Vagina (tissue), 2 donors: ENCODE results near the gene MRPS31. TPM values are rescaled to one million over a fixed set of nuclear protein-coding genes. Genes with fewer than 3 reads are reported as not detected.
A peak's percentile ranks its signal among the peaks of the same experiment; 100 is the strongest.

Experiments used
- DNase-seq, 2 donors: peaks; one replicate each; pipeline ENCODE4 v3.0.0-alpha.2; 2017; ENCODE audit errors: extremely low spot score in 2 of 2
- H3K27ac ChIP-seq: fragments of 200-600 bp; sonication (generic); one replicate; pipeline ENCODE4 v1.5.1; 2019
- H3K27me3 ChIP-seq: fragments of 200-600 bp; sonication (generic); one replicate; pipeline ENCODE4 v1.5.1; 2019
- H3K36me3 ChIP-seq, 2 donors: fragments of 200-600 bp; sonication (generic); one replicate each; pipeline ENCODE4 v1.5.1; 2017 to 2019
- H3K4me1 ChIP-seq: fragments of 200-600 bp; sonication (generic); one replicate; pipeline ENCODE4 v1.5.1; 2019
- H3K4me3 ChIP-seq, 2 donors: fragments of 200-600 bp; sonication (generic); 1 replicate in 1 of 2; 2 replicates in 1 of 2; pipeline ENCODE4 v1.5.1; 2016 to 2019
- H3K9me3 ChIP-seq: fragments of 200-600 bp; sonication (generic); one replicate; pipeline ENCODE4 v1.5.1; 2019
- POLR2A ChIP-seq, 2 donors: fragments of 450-650 bp; IDR thresholded peaks; one replicate each; pipeline ENCODE4 v1.6.1; 2017; ENCODE audit warnings: antibody characterized with exemption in 2 of 2, mild to moderate bottlenecking in 2 of 2, moderate library complexity in 2 of 2
- POLR2AphosphoS5 ChIP-seq, 2 donors: sonication (generic); formaldehyde crosslinking; IDR thresholded peaks; one replicate each; pipeline ENCODE4 v1.9.0; 2017; ENCODE audit warnings: antibody characterized with exemption in 2 of 2, mild to moderate bottlenecking in 2 of 2, low read depth in 1 of 2; ENCODE audit not compliant: insufficient read depth in 1 of 2
- intact Hi-C: fragments of 100-400 bp; cut with DNase I; formaldehyde crosslinking; loops from one replicate; pipeline ENCODE4 v1.15.1; 2023
- total RNA-seq: library from RNA; depleted of rRNA; stranded (reverse); fragments of >200 nt; gene quantifications from one replicate; pipeline ENCODE4 v1.2.3, GENCODE V29; 2016
- TF ChIP-seq, protein P1 (sequence below), 3 experiments: fragments of 450-650 bp in 2 of 3; fragments of 200-600 bp in 1 of 3; sonication (generic) in 1 of 3; IDR thresholded peaks; one replicate each; pipeline ENCODE4 v1.5.1; 2017 to 2019; ENCODE audit warnings: antibody characterized with exemption in 3 of 3, mild to moderate bottlenecking in 2 of 3, moderate library complexity in 2 of 3

The MRPS31 gene
- total RNA-seq, 1 donor from 2014 or later: 17.9 TPM

DNA sequence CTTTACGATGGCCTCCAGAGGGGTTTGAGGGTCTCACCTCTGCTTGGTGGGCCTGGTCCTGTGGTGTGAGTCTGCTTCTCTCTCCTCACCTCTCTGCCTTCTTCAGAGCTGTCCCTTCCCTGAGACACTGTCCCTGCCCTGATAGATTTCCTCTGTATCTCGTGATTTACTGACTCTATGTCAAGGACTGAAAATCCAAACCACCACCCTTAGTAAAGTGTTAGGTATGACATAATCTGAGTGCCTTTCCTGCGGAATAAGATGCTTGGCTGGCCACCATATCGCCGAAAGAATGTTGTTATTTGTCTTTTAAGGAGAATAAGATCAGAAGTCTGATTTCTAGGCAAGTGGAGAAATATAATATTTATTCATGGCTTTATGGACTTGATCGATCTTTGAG is 25.7 kb upstream of the MRPS31 start:
- H3K4me3 ChIP-seq: no peak overlapping the region
- DNase-seq: no peak
- no peak overlapping the region for H3K27ac ChIP-seq
- no peaks in the 10 kb centered on the region for H3K9me3 ChIP-seq
- H3K4me1 ChIP-seq: no peaks in the 10 kb centered on the region
- H3K27me3 ChIP-seq: no peaks in the 10 kb centered on the region
- H3K36me3 ChIP-seq: peaks cover 0 to 18% of the 10 kb centered on the region in 2 donors
- TF ChIP-seq, protein P1, sequence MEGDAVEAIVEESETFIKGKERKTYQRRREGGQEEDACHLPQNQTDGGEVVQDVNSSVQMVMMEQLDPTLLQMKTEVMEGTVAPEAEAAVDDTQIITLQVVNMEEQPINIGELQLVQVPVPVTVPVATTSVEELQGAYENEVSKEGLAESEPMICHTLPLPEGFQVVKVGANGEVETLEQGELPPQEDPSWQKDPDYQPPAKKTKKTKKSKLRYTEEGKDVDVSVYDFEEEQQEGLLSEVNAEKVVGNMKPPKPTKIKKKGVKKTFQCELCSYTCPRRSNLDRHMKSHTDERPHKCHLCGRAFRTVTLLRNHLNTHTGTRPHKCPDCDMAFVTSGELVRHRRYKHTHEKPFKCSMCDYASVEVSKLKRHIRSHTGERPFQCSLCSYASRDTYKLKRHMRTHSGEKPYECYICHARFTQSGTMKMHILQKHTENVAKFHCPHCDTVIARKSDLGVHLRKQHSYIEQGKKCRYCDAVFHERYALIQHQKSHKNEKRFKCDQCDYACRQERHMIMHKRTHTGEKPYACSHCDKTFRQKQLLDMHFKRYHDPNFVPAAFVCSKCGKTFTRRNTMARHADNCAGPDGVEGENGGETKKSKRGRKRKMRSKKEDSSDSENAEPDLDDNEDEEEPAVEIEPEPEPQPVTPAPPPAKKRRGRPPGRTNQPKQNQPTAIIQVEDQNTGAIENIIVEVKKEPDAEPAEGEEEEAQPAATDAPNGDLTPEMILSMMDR (IDR thresholded peaks at IDR 0.05): no peak
- TF ChIP-seq POLR2AphosphoS5 (IDR thresholded peaks at IDR 0.05; ENCODE audit: insufficient read depth in 1 of 2, low read depth in 1 of 2) (no peak), POLR2A (IDR thresholded peaks at IDR 0.05) (no peak)
- intact Hi-C loops: no loop called here

GRCh38 chr13:40794414-40795368 is 23.7 kb upstream of the MRPS31 start:
- Histone ChIP-seq H3K36me3 (peaks cover 0 to 12% of the 10 kb centered on the region in 2 donors), H3K4me3 (no peak overlapping the region), H3K27ac (no peak overlapping the region), H3K4me1 (peaks cover 9% of the 10 kb centered on the region), H3K9me3 (no peaks in the 10 kb centered on the region), H3K27me3 (no peaks in the 10 kb centered on the region)
- peak in 1 of 2 donors; percentile 71 for DNase-seq
- intact Hi-C loops: no loop called here
- TF ChIP-seq, protein P1 (IDR thresholded peaks at IDR 0.05): no peak
- TF ChIP-seq POLR2A (IDR thresholded peaks at IDR 0.05) (no peak), POLR2AphosphoS5 (IDR thresholded peaks at IDR 0.05; ENCODE audit: insufficient read depth in 1 of 2, low read depth in 1 of 2) (no peak)

DNA sequence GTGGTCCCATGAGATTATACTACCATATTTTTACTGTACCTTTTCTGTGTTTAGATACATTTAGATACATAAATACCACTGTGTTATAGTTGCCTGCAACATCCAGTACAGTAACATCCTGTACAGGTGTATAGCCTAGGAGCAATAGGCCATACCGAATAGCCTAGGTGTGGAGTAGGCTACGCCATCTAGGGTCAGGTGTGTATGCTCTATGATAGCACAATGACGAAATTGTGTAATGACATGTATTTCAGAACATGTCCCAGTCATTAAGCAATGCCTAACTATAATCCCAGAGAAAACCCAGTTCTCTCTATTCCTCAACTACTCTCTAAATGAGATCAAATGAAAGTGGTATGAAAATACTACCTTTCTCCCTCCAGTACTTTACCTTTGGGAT is 22.3 kb upstream of the MRPS31 start:
- Histone ChIP-seq H3K36me3 (peaks cover 0 to 12% of the 10 kb centered on the region in 2 donors), H3K27ac (no peak overlapping the region), H3K27me3 (no peaks in the 10 kb centered on the region), H3K4me3 (no peak overlapping the region), H3K4me1 (peaks cover 13% of the 10 kb centered on the region), H3K9me3 (no peaks in the 10 kb centered on the region)
- intact Hi-C loops: no loop called here
- no peak for DNase-seq
- TF ChIP-seq POLR2A (IDR thresholded peaks at IDR 0.05) (no peak), POLR2AphosphoS5 (IDR thresholded peaks at IDR 0.05; ENCODE audit: insufficient read depth in 1 of 2, low read depth in 1 of 2) (no peak)
- TF ChIP-seq, protein P1 (IDR thresholded peaks at IDR 0.05): no peak

GRCh38 chr13:40792284-40793051 is 21.5 kb upstream of the MRPS31 start:
- DNase-seq: no peak
- no peak overlapping the region for H3K27ac ChIP-seq
- TF ChIP-seq POLR2A (IDR thresholded peaks at IDR 0.05) (no peak), POLR2AphosphoS5 (IDR thresholded peaks at IDR 0.05; ENCODE audit: insufficient read depth in 1 of 2, low read depth in 1 of 2) (no peak)
- TF ChIP-seq, protein P1 (IDR thresholded peaks at IDR 0.05): no peak
- no peaks in the 10 kb centered on the region for H3K9me3 ChIP-seq
- intact Hi-C loops: no loop called here
- no peaks in the 10 kb centered on the region for H3K27me3 ChIP-seq
- H3K36me3 ChIP-seq: peaks cover 0 to 12% of the 10 kb centered on the region in 2 donors
- H3K4me3 ChIP-seq: no peak overlapping the region
- H3K4me1 ChIP-seq: peaks cover 13% of the 10 kb centered on the region
